ENCODE data around the gene MED27.

DNA sequence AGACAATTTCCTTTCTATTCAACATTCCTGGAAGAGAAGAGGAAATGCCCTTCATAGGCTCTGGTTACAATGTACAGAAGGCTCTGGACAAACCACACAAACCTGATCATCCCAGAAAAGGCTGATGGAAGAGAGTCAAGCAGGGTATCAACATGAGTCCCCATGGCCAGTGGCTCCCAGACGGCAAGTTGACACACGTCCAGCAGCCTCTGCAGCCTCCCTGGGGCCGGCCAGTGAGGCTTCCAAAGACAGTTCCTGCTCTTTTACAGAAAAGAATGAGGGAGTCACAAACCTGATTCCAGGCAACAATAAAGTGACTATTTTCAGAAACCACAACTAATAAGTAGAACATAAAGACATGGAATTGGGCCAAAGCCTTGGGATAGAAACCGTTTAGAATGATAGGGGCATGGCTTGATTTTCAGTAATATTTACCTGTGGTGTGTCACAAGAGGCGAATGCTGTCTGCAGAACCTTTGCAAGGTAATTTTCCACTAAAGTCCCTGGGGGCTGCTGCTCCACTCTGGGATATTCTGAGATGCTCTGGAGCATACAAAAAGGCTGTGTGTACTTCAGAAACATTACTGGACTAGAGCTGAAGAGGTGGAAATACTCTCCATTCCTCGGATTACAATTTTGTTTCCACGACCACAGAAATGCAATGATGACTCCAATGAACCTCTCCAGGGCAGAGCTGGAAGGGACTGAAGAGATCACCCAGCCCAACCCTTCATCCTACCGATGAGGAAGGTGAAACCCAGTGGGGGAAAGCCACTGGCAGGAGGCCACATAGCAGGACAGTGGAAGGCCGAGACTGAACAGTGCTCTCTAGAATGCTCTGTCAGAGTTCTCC, 10.4 kb downstream of the MED27 start:
- no peak for TF ChIP-seq BHLHE40 (IDR thresholded peaks at IDR 0.05; ENCODE audit: borderline replicate concordance in 1 of 2, low read depth in 2 of 2, low read length in 1 of 2)
- no peak for TF ChIP-seq POLR2AphosphoS5 (IDR thresholded peaks at IDR 0.05; ENCODE audit: low read length)
- TF ChIP-seq, protein P1, sequence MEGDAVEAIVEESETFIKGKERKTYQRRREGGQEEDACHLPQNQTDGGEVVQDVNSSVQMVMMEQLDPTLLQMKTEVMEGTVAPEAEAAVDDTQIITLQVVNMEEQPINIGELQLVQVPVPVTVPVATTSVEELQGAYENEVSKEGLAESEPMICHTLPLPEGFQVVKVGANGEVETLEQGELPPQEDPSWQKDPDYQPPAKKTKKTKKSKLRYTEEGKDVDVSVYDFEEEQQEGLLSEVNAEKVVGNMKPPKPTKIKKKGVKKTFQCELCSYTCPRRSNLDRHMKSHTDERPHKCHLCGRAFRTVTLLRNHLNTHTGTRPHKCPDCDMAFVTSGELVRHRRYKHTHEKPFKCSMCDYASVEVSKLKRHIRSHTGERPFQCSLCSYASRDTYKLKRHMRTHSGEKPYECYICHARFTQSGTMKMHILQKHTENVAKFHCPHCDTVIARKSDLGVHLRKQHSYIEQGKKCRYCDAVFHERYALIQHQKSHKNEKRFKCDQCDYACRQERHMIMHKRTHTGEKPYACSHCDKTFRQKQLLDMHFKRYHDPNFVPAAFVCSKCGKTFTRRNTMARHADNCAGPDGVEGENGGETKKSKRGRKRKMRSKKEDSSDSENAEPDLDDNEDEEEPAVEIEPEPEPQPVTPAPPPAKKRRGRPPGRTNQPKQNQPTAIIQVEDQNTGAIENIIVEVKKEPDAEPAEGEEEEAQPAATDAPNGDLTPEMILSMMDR (IDR thresholded peaks at IDR 0.05 in 2 of 3, conservative IDR thresholded peaks at IDR 0.05 in 1 of 3; ENCODE audit: control insufficient read depth in 2 of 3, extremely low read depth in 1 of 3, insufficient read depth in 1 of 3, low read depth in 3 of 3, low read length in 3 of 3): no peak
- no peak for TF ChIP-seq SRF (IDR thresholded peaks at IDR 0.05; ENCODE audit: low read depth in 2 of 2, low read length in 2 of 2)
